Measurements from ENCODE around the gene ATXN7L3. TPM values are rescaled to one million over a fixed set of nuclear protein-coding genes. Genes with fewer than 3 reads are reported as not detected.

ATXN7L3 gene
- polyA plus RNA-seq, 3 donors, result 8.5 to 60.9 (median 9.9) TPM

GRCh38 chr17:44212507-44213402 is 13.1 kb upstream of the ATXN7L3 start:
- no peak overlapping the region for H3K4me2 ChIP-seq (replicated peaks; ENCODE audit: extremely low read depth, low read length, poor library complexity, severe bottlenecking)
- H3K79me2 ChIP-seq (ENCODE audit: insufficient read depth, low read length), result peaks cover 28% of the 10 kb centered on the region
- peaks cover 58 to 78% of the 10 kb centered on the region in 2 donors for H3K36me3 ChIP-seq (replicated peaks in 1 of 2; ENCODE audit: control insufficient read depth in 1 of 2, insufficient read depth in 2 of 2, low read length in 2 of 2)
- H3K27me3 ChIP-seq (ENCODE audit: control insufficient read depth in 2 of 2, insufficient read depth in 2 of 2, low read length in 2 of 2), result no peaks in the 10 kb centered on the region
- WGBS (ENCODE audit: insufficient coverage), result 91% methylated on average over 25 of the region's 31 CpGs
- peaks cover 32 to 60% of the 10 kb centered on the region in 2 donors for H3K4me1 ChIP-seq (ENCODE audit: control insufficient read depth in 1 of 2, insufficient read depth in 2 of 2, low read length in 2 of 2)
- peaks cover 69 to 85% of the 10 kb centered on the region in 2 donors for H3K36me3 Mint-ChIP-seq
- no peak for TF ChIP-seq CTCF (IDR thresholded peaks at IDR 0.05)
- H2AFZ ChIP-seq (ENCODE audit: insufficient read depth, low read depth, low read length, poor library complexity, severe bottlenecking), result no peak overlapping the region
- H3K4me3 ChIP-seq (replicated peaks in 1 of 3; ENCODE audit: low read depth in 2 of 3, low read length in 3 of 3), result no peak overlapping the region
- H3K4me3 Mint-ChIP-seq, result no peak overlapping the region
- H3K4me1 Mint-ChIP-seq, result peaks cover 56% of the 10 kb centered on the region
- H3K9me3 ChIP-seq (replicated peaks in 1 of 2; ENCODE audit: control insufficient read depth in 1 of 2, insufficient read depth in 1 of 2, low read length in 2 of 2), result no peaks in the 10 kb centered on the region
- peaks cover 0 to 2% (median 0%) of the 10 kb centered on the region in 7 donors for H3K9me3 Mint-ChIP-seq
- intact Hi-C loops (cut with micrococcal nuclease), result no loop called here
- no peak overlapping the region for H3K9ac ChIP-seq (ENCODE audit: insufficient read depth, low read length, poor library complexity, severe bottlenecking)
- H3K27ac Mint-ChIP-seq, result peak overlapping the region in 1 of 7 donors; percentile 5
- H3K27me3 Mint-ChIP-seq (ENCODE audit: low read depth in 3 of 3), result peaks cover 0 to 2% (median 0%) of the 10 kb centered on the region in 3 donors
- DNase-seq, result no peak
- H4K20me1 ChIP-seq (ENCODE audit: insufficient read depth, low read length), result peaks cover 71% of the 10 kb centered on the region
- no peak overlapping the region for H3K27ac ChIP-seq (ENCODE audit: low read depth in 1 of 2, low read length in 2 of 2)

- no peak for DNase-seq
- H4K20me1 ChIP-seq (ENCODE audit: insufficient read depth, low read length), result peaks cover 59% of the 10 kb centered on the region
- H3K9me3 ChIP-seq (replicated peaks in 1 of 2; ENCODE audit: control insufficient read depth in 1 of 2, insufficient read depth in 1 of 2, low read length in 2 of 2), result no peaks in the 10 kb centered on the region
- H3K36me3 ChIP-seq (replicated peaks in 1 of 2; ENCODE audit: control insufficient read depth in 1 of 2, insufficient read depth in 2 of 2, low read length in 2 of 2), result peaks cover 68 to 86% of the 10 kb centered on the region in 2 donors
- no peak overlapping the region for H3K27ac Mint-ChIP-seq
- H3K79me2 ChIP-seq (ENCODE audit: insufficient read depth, low read length), result peaks cover 21% of the 10 kb centered on the region
- 94% methylated on average over 20 of the region's 30 CpGs for WGBS (ENCODE audit: insufficient coverage)
- H3K4me3 ChIP-seq (replicated peaks in 1 of 3; ENCODE audit: low read depth in 2 of 3, low read length in 3 of 3), result no peak overlapping the region
- peaks cover 0 to 2% (median 0%) of the 10 kb centered on the region in 3 donors for H3K27me3 Mint-ChIP-seq (ENCODE audit: low read depth in 3 of 3)
- H3K9ac ChIP-seq (ENCODE audit: insufficient read depth, low read length, poor library complexity, severe bottlenecking), result no peak overlapping the region
- H3K4me1 ChIP-seq (ENCODE audit: control insufficient read depth in 1 of 2, insufficient read depth in 2 of 2, low read length in 2 of 2), result peaks cover 20 to 50% of the 10 kb centered on the region in 2 donors
- H3K9me3 Mint-ChIP-seq, result no peaks in the 10 kb centered on the region
- peaks cover 45% of the 10 kb centered on the region for H3K4me1 Mint-ChIP-seq
- no peak overlapping the region for H3K27ac ChIP-seq (ENCODE audit: low read depth in 1 of 2, low read length in 2 of 2)
- H3K27me3 ChIP-seq (ENCODE audit: control insufficient read depth in 2 of 2, insufficient read depth in 2 of 2, low read length in 2 of 2), result no peaks in the 10 kb centered on the region
- H2AFZ ChIP-seq (ENCODE audit: insufficient read depth, low read depth, low read length, poor library complexity, severe bottlenecking), result no peak overlapping the region
- intact Hi-C loops (cut with micrococcal nuclease), result loop anchor here (2.0 kb wide), 2 partner anchors 139 to 151 kb away; partner anchors contain the start of gene FAM171A2 (in 1 of the 2)
- peak overlapping the region in 1 of 2 donors; percentile 24 for H3K4me3 Mint-ChIP-seq
- H3K4me2 ChIP-seq (replicated peaks; ENCODE audit: extremely low read depth, low read length, poor library complexity, severe bottlenecking), result no peak overlapping the region
- peaks cover 68 to 91% of the 10 kb centered on the region in 2 donors for H3K36me3 Mint-ChIP-seq
- no peak for TF ChIP-seq CTCF (IDR thresholded peaks at IDR 0.05)
Observed at GRCh38 chr17:44211281-44212265, 11.9 kb upstream of the ATXN7L3 start.
